Endothelial cell of umbilical vein (primary cell): ENCODE results near the gene GABRB2. TPM values are rescaled to one million over a fixed set of nuclear protein-coding genes. Genes with fewer than 3 reads are reported as not detected.

Experiments used
- BruUV-seq: library from RNA; stranded (reverse); fragments of 400-500 nt; replicated peaks from 2 replicates; lab custom pipeline; 2021; lab: Mats Ljungman, UMichigan
- CTCF ChIA-PET: fragments of 300-600, 350-600 bp; sonication (Branson Sonifier 250); formaldehyde crosslinking; loops from one replicate; lab custom pipeline; 2021; ENCODE audit warnings: antibody characterized with exemption, inconsistent platforms; lab: Charles Lee
- POLR2A ChIA-PET: fragments of 300-600, 350-600 bp; sonication (Branson Sonifier 250); formaldehyde crosslinking; loops from one replicate; lab custom pipeline; 2021; ENCODE audit warnings: antibody characterized with exemption, inconsistent platforms; lab: Charles Lee
- DNase-seq: peaks from one replicate; pipeline ENCODE4 v3.0.0-alpha.2; 2011; ENCODE audit warnings: low read depth, low spot score
- FAIRE-seq: peaks from 2 replicates; lab custom pipeline; 2011; peaks lifted over from hg19 to GRCh38; lab: Jason Lieb, UNC
- H2AFZ ChIP-seq: 2 replicates; pipeline ENCODE4 v1.6.0; 2012; ENCODE audit warnings: low read depth, low read length, control low read depth, inconsistent platforms
- H3K27ac ChIP-seq: 2 replicates; pipeline ENCODE4 v1.5.1; 2011; ENCODE audit warnings: low read depth, mild to moderate bottlenecking, control low read depth, low read length, moderate library complexity; ENCODE audit not compliant: insufficient read depth
- H3K27me3 ChIP-seq, 2 experiments: 2 replicates each; pipeline versions ENCODE4 v1.6.0 to v1.6.1; 2011; ENCODE audit warnings: low read length in 2 of 2, mixed read lengths in 1 of 2; ENCODE audit not compliant: control insufficient read depth in 2 of 2, insufficient read depth in 2 of 2
- H3K36me3 ChIP-seq, 2 experiments: 2 replicates in 1 of 2; 3 replicates in 1 of 2; pipeline ENCODE4 v1.5.1; 2011; ENCODE audit warnings: low read length in 2 of 2, mild to moderate bottlenecking in 1 of 2, moderate library complexity in 1 of 2; ENCODE audit not compliant: control insufficient read depth in 2 of 2, insufficient read depth in 2 of 2; ENCODE audit errors: extremely low read depth in 1 of 2
- H3K4me1 ChIP-seq: 3 replicates; pipeline ENCODE4 v1.5.1; 2011; ENCODE audit warnings: mild to moderate bottlenecking, low read length; ENCODE audit not compliant: control insufficient read depth, insufficient read depth; ENCODE audit errors: extremely low read depth
- H3K4me2 ChIP-seq: 2 replicates; pipeline ENCODE4 v1.6.1; 2011; ENCODE audit warnings: low read length, control low read depth, mixed read lengths; ENCODE audit not compliant: insufficient read depth
- H3K4me3 ChIP-seq, 3 experiments: fragments of 200-600 bp in 1 of 3; sonication (generic), shearing (Covaris generic) in 1 of 3; replicated peaks in 1 of 3; 2 replicates each; pipeline ENCODE4 v1.5.1; 2011 to 2016; ENCODE audit warnings: control low read depth in 3 of 3, low read length in 3 of 3, mild to moderate bottlenecking in 2 of 3, inconsistent platforms in 1 of 3, low read depth in 1 of 3, moderate library complexity in 1 of 3; ENCODE audit not compliant: insufficient read depth in 1 of 3
- H3K79me2 ChIP-seq: 2 replicates; pipeline ENCODE4 v1.6.0; 2012; ENCODE audit warnings: low read length, inconsistent platforms; ENCODE audit not compliant: control insufficient read depth, insufficient read depth
- H3K9ac ChIP-seq: replicated peaks from 2 replicates; pipeline ENCODE3; 2011; ENCODE audit warnings: low read length, control low read depth; ENCODE audit not compliant: insufficient read depth; ENCODE audit errors: extremely low read depth
- H3K9me1 ChIP-seq: replicated peaks from 3 replicates; pipeline ENCODE4 v1.6.0; 2011; ENCODE audit warnings: mild to moderate bottlenecking, low read length; ENCODE audit not compliant: control insufficient read depth, insufficient read depth; ENCODE audit errors: extremely low read depth
- H3K9me3 ChIP-seq: replicated peaks from 2 replicates; pipeline ENCODE4 v1.5.1; 2012; ENCODE audit warnings: low read length, inconsistent platforms; ENCODE audit not compliant: control insufficient read depth, insufficient read depth
- H4K20me1 ChIP-seq: replicated peaks from 2 replicates; pipeline ENCODE3; 2011; ENCODE audit warnings: mild to moderate bottlenecking, low read length; ENCODE audit not compliant: control insufficient read depth, insufficient read depth; ENCODE audit errors: extremely low read depth
- CTCF ChIP-seq, 2 donors: IDR thresholded peaks; 1 replicate in 1 of 2; 2 replicates in 1 of 2; pipeline ENCODE4 v1.5.1; 2011; ENCODE audit warnings: low read length in 2 of 2, mild to moderate bottlenecking in 2 of 2, moderate library complexity in 2 of 2, control low read depth in 1 of 2, inconsistent platforms in 1 of 2, low read depth in 1 of 2; ENCODE audit not compliant: insufficient read depth in 1 of 2; ENCODE audit errors: extremely low read depth in 1 of 2
- EZH2 ChIP-seq: IDR thresholded peaks from 2 replicates; pipeline ENCODE4 v1.6.1; 2012; ENCODE audit warnings: borderline replicate concordance, low read depth, mild to moderate bottlenecking, moderate library complexity, low read length, inconsistent platforms; ENCODE audit not compliant: severe bottlenecking
- FOS ChIP-seq: IDR thresholded peaks from 2 replicates; pipeline ENCODE4 v1.6.1; 2011; ENCODE audit warnings: mild to moderate bottlenecking, low read length, moderate library complexity, borderline replicate concordance; ENCODE audit not compliant: insufficient read depth
- GATA2 ChIP-seq: IDR thresholded peaks from 2 replicates; pipeline ENCODE4 v1.7.0; 2011; ENCODE audit warnings: low read depth, mild to moderate bottlenecking, moderate library complexity, mixed read lengths, low read length; ENCODE audit not compliant: insufficient read length, insufficient read depth
- JUN ChIP-seq: IDR thresholded peaks from 2 replicates; pipeline ENCODE4 v1.6.1; 2011; ENCODE audit warnings: borderline replicate concordance, low read depth; ENCODE audit not compliant: insufficient read length, insufficient read depth
- MAX ChIP-seq: IDR thresholded peaks from 2 replicates; pipeline ENCODE4 v1.6.1; 2011; ENCODE audit not compliant: insufficient read depth, insufficient read length
- MYC ChIP-seq: IDR thresholded peaks from one replicate; pipeline ENCODE4 v1.6.1; 2011; ENCODE audit warnings: mild to moderate bottlenecking, low read depth, low read length
- POLR2A ChIP-seq: IDR thresholded peaks from 2 replicates; pipeline ENCODE4 v1.6.1; 2012; ENCODE audit warnings: low read depth, mild to moderate bottlenecking, control low read depth, low read length
- POLR2AphosphoS5 ChIP-seq: IDR thresholded peaks from 2 replicates; pipeline ENCODE4 v1.6.1; 2012; ENCODE audit warnings: low read depth, mild to moderate bottlenecking, control low read depth, low read length, moderate library complexity; ENCODE audit not compliant: insufficient read depth
- dilution Hi-C: fragments of 300-500 bp; cut with MboI; formaldehyde crosslinking; loops from one replicate; pipeline ENCODE4 v1.15.0; 2019; ENCODE audit warnings: low sequenced_read_pairs; ENCODE audit not compliant: extremely low pct_ligation_motif_present
- intact Hi-C: fragments of 100-400 bp; cut with micrococcal nuclease; formaldehyde crosslinking; loops from one replicate; pipeline ENCODE4 v1.10.0; 2022
- polyA plus RNA-seq, 4 experiments: library from polyadenylated mRNA; depleted of rRNA in 3 of 4; stranded (reverse) in 3 of 4; unstranded in 1 of 4; fragments of >200 nt; gene quantifications; 2 replicates each; pipeline versions ENCODE4 v1.2.1 to v1.2.3, GENCODE V29; 2011 to 2012; ENCODE audit warnings: missing spikeins in 1 of 4
- total RNA-seq: library from RNA; stranded (reverse); gene quantifications from 2 replicates; pipeline ENCODE4 v1.2.3, GENCODE V29; 2021

Gene GABRB2
- total and polyA plus RNA-seq, 2 donors (not counting 3 experiments of a cell fraction or from before 2014, with no cell fraction given), result not detected

- CTCF ChIA-PET, result no interaction called here
- H3K27ac ChIP-seq, result no peak overlapping the region
- no TSS peak for BruUV-seq
- H3K9me3 ChIP-seq, result no peaks in the 10 kb centered on the region
- POLR2A ChIA-PET, result no interaction called here
- no peaks in the 10 kb centered on the region for H3K9me1 ChIP-seq
- dilution Hi-C loops, result no loop called here
- H3K27me3 ChIP-seq, result no peaks in the 10 kb centered on the region
- FAIRE-seq (no peak), DNase-seq (no peak)
- H3K79me2 ChIP-seq, result no peaks in the 10 kb centered on the region
- no peak overlapping the region for H3K4me2 ChIP-seq
- H3K9ac ChIP-seq, result no peak overlapping the region
- H2AFZ ChIP-seq, result no peak overlapping the region
- no peaks in the 10 kb centered on the region for H3K4me1 ChIP-seq
- intact Hi-C loops, result no loop called here
- no peaks in the 10 kb centered on the region for H4K20me1 ChIP-seq
- H3K4me3 ChIP-seq, result no peak overlapping the region
- no peaks in the 10 kb centered on the region for H3K36me3 ChIP-seq
- TF ChIP-seq POLR2AphosphoS5, result no peak
- TF ChIP-seq EZH2, result no peak
- TF ChIP-seq MAX, result no peak
- no peak for TF ChIP-seq POLR2A
- no peak for TF ChIP-seq MYC
- no peak for TF ChIP-seq JUN
- TF ChIP-seq CTCF (IDR thresholded peaks at IDR 0.05; ENCODE audit: extremely low read depth in 1 of 2, insufficient read depth in 1 of 2, low read depth in 1 of 2, low read length in 2 of 2), result no peak
- no peak for TF ChIP-seq FOS
- TF ChIP-seq GATA2, result no peak
Measured at GRCh38 chr5:161498531-161498930, 48.0 kb downstream of the GABRB2 start.
